Sigmoid colon (tissue), 7 donors: ENCODE data around the gene FGF19. TPM values are rescaled to one million over a fixed set of nuclear protein-coding genes. Genes with fewer than 3 reads are reported as not detected.

Source experiments
- DNase-seq: peaks from one replicate; pipeline ENCODE4 v3.0.0-alpha.2; 2019
- H3K27ac ChIP-seq, 4 donors: fragments of 200-600 bp; sonication (generic); one replicate each; pipeline ENCODE4 v1.5.1; 2016 to 2019; ENCODE audit warnings: mild to moderate bottlenecking in 1 of 4
- H3K27me3 ChIP-seq, 3 donors: fragments of 200-600 bp; sonication (generic); one replicate each; pipeline ENCODE4 v1.5.1; 2019; ENCODE audit warnings: mild to moderate bottlenecking in 1 of 3
- H3K36me3 ChIP-seq, 4 donors: fragments of 200-600 bp; sonication (generic); one replicate each; pipeline ENCODE4 v1.5.1; 2016 to 2019
- H3K4me1 ChIP-seq, 4 donors: fragments of 200-600 bp; sonication (generic); one replicate each; pipeline ENCODE4 v1.5.1; 2017 to 2019
- H3K4me3 ChIP-seq, 4 donors: fragments of 200-600 bp; sonication (generic); one replicate each; pipeline ENCODE4 v1.5.1; 2017 to 2019; ENCODE audit warnings: mild to moderate bottlenecking in 2 of 4, moderate library complexity in 1 of 4
- H3K9me3 ChIP-seq, 4 donors: fragments of 200-600 bp in 3 of 4; sonication (generic) in 3 of 4; one replicate each; pipeline versions ENCODE4 v1.5.1 to v1.6.1; 2013 to 2019
- CTCF ChIP-seq, 4 experiments: fragments of 450-650 bp in 3 of 4; fragments of 200-600 bp in 1 of 4; IDR thresholded peaks; one replicate each; pipeline ENCODE4 v1.5.1; 2016 to 2019; ENCODE audit warnings: antibody characterized with exemption in 4 of 4, mild to moderate bottlenecking in 3 of 4, moderate library complexity in 2 of 4
- EP300 ChIP-seq, 4 donors: sonication (generic); formaldehyde crosslinking; IDR thresholded peaks; one replicate each; pipeline ENCODE4 v1.6.1; 2017; ENCODE audit warnings: antibody characterized with exemption in 4 of 4
- POLR2A ChIP-seq, 2 donors: fragments of 450-650 bp; IDR thresholded peaks; one replicate each; pipeline ENCODE4 v1.6.1; 2016; ENCODE audit warnings: antibody characterized with exemption in 2 of 2, mild to moderate bottlenecking in 2 of 2, moderate library complexity in 2 of 2
- POLR2AphosphoS5 ChIP-seq, 4 donors: sonication (generic); formaldehyde crosslinking; IDR thresholded peaks; one replicate each; pipeline ENCODE4 v1.6.1; 2017; ENCODE audit warnings: antibody characterized with exemption in 4 of 4
- WGBS, 2 donors: extraction: QIAGEN DNeasy Blood & Tissue Kit; methylation state at CpG; one replicate each; pipeline ENCODE4 v1.1.7; 2013; 5-methylcytosine and 5-hydroxymethylcytosine counted together
- intact Hi-C: fragments of 100-400 bp; cut with DNase I; formaldehyde crosslinking; loops from one replicate; pipeline ENCODE4 v1.15.1; 2023
- polyA plus RNA-seq, 3 donors: library from polyadenylated mRNA; stranded (reverse); fragments of 200-250 nt; gene quantifications; one replicate each; pipeline ENCODE4 v1.2.3, GENCODE V29; 2013
- total RNA-seq, 4 donors: library from RNA; depleted of rRNA; stranded (reverse); fragments of >200 nt; gene quantifications; one replicate each; pipeline ENCODE4 v1.1.0, GENCODE V29; 2016
- donor health status: healthy with polysubstance abuse.
- donor health status: Bipolar disorder and iron deficiency.
- donor health status: healthy.

Gene FGF19
- total and polyA plus RNA-seq, 7 donors = not detected

- peaks cover 0 to 46% (median 10%) of the 10 kb centered on the region in 4 donors for H3K36me3 ChIP-seq
- 75 to 94% methylated on average over 10 of the region's 10 CpGs for WGBS, 2 donors
- DNase-seq = no peak
These were observed 42.5 kb downstream of the FGF19 start for GRCh38 chr11:69661413-69661715.

GRCh38 chr11:69660001-69660500, 43.8 kb downstream of the FGF19 start:
- H3K27ac ChIP-seq = no peak overlapping the region
- H3K27me3 ChIP-seq = no peaks in the 10 kb centered on the region
- intact Hi-C loops = no loop called here
- DNase-seq = no peak
- H3K9me3 ChIP-seq = no peaks in the 10 kb centered on the region
- 90 to 93% methylated on average over 4 of the region's 4 CpGs for WGBS, 2 donors
- H3K4me1 ChIP-seq = peaks cover 0 to 10% (median 3%) of the 10 kb centered on the region in 4 donors
- peaks cover 0 to 33% (median 8%) of the 10 kb centered on the region in 4 donors for H3K36me3 ChIP-seq
- no peak for TF ChIP-seq POLR2AphosphoS5 (IDR thresholded peaks at IDR 0.05)
- no peak for TF ChIP-seq POLR2A (IDR thresholded peaks at IDR 0.05)
- TF ChIP-seq CTCF (IDR thresholded peaks at IDR 0.05) = no peak
- no peak for TF ChIP-seq EP300 (IDR thresholded peaks at IDR 0.05)
- no peak overlapping the region for H3K4me3 ChIP-seq

More at GRCh38 chr11:69661413-69661715, 42.5 kb downstream of the FGF19 start:
- Histone ChIP-seq H3K4me1 (peaks cover 0 to 10% (median 3%) of the 10 kb centered on the region in 4 donors), H3K27ac (no peak overlapping the region), H3K27me3 (no peaks in the 10 kb centered on the region), H3K9me3 (no peaks in the 10 kb centered on the region), H3K4me3 (no peak overlapping the region)
- intact Hi-C loops = no loop called here
- TF ChIP-seq EP300 (IDR thresholded peaks at IDR 0.05) (no peak), POLR2AphosphoS5 (IDR thresholded peaks at IDR 0.05) (no peak), CTCF (IDR thresholded peaks at IDR 0.05) (no peak)

- Histone ChIP-seq H3K4me1 (peaks cover 0 to 10% (median 3%) of the 10 kb centered on the region in 4 donors), H3K27ac (no peak overlapping the region), H3K9me3 (no peaks in the 10 kb centered on the region), H3K4me3 (no peak overlapping the region), H3K27me3 (no peaks in the 10 kb centered on the region), H3K36me3 (peaks cover 0 to 28% (median 8%) of the 10 kb centered on the region in 4 donors)
- intact Hi-C loops = no loop called here
- TF ChIP-seq POLR2A (IDR thresholded peaks at IDR 0.05) = no peak
- WGBS, 2 donors = 92 to 95% methylated on average over 12 of the region's 12 CpGs
- DNase-seq = no peak
These were observed 44.2 kb downstream of the FGF19 start for GRCh38 chr11:69659591-69659990.

GRCh38 chr11:69658626-69659450, 45.0 kb downstream of the FGF19 start:
- no peaks in the 10 kb centered on the region for H3K27me3 ChIP-seq
- peaks cover 0 to 10% (median 3%) of the 10 kb centered on the region in 4 donors for H3K4me1 ChIP-seq
- H3K9me3 ChIP-seq = no peaks in the 10 kb centered on the region
- no peak overlapping the region for H3K4me3 ChIP-seq
- no peak for DNase-seq
- H3K27ac ChIP-seq = no peak overlapping the region
- intact Hi-C loops = no loop called here
- H3K36me3 ChIP-seq = peaks cover 0 to 28% (median 6%) of the 10 kb centered on the region in 4 donors
- TF ChIP-seq EP300 (IDR thresholded peaks at IDR 0.05) (no peak), CTCF (IDR thresholded peaks at IDR 0.05) (no peak), POLR2AphosphoS5 (IDR thresholded peaks at IDR 0.05) (no peak), POLR2A (IDR thresholded peaks at IDR 0.05) (no peak)
- 85 to 88% methylated on average over 18 of the region's 18 CpGs for WGBS, 2 donors

- no peaks in the 10 kb centered on the region for H3K9me3 ChIP-seq
- intact Hi-C loops = no loop called here
- H3K27ac ChIP-seq = no peak overlapping the region
- peaks cover 0 to 29% (median 2%) of the 10 kb centered on the region in 4 donors for H3K36me3 ChIP-seq
- no peak for DNase-seq
- H3K4me1 ChIP-seq = peaks cover 0 to 10% (median 3%) of the 10 kb centered on the region in 4 donors
- no peaks in the 10 kb centered on the region for H3K27me3 ChIP-seq
- no peak overlapping the region for H3K4me3 ChIP-seq
- 73 to 83% methylated on average over 27 of the region's 27 CpGs for WGBS, 2 donors
- TF ChIP-seq POLR2A (IDR thresholded peaks at IDR 0.05) = no peak
- no peak for TF ChIP-seq EP300 (IDR thresholded peaks at IDR 0.05)
- no peak for TF ChIP-seq CTCF (IDR thresholded peaks at IDR 0.05)
- no peak for TF ChIP-seq POLR2AphosphoS5 (IDR thresholded peaks at IDR 0.05)
These were observed 45.8 kb downstream of the FGF19 start for GRCh38 chr11:69657911-69658625.
